ENCODE data around the gene COG2. TPM values are rescaled to one million over a fixed set of nuclear protein-coding genes. Genes with fewer than 3 reads are reported as not detected.
"Not testable (repeated sequence)": the region's sequence is repeated elsewhere in the genome, so short reads cannot be mapped to it uniquely, and the experiment has no call there.

Gene COG2
- total RNA-seq, 4 donors from 2014 or later, result 16.6 to 27.3 (median 20.5) TPM

- H3K36me3 ChIP-seq, result no peaks in the 10 kb centered on the region
- 28 to 32% methylated on average over 16 to 24 of the region's 24 CpGs for WGBS, 2 donors
- H3K4me3 ChIP-seq, result peak within 1 kb of the TSS in 1 of 4 donors; percentile 28
- H3K27me3 ChIP-seq, result no peaks in the 10 kb centered on the region
- peak within 1 kb of the TSS in 2 of 4 donors; percentile 60 to 66 for H3K27ac ChIP-seq
- peak; percentile 27 to 64 for DNase-seq (ENCODE audit: low spot score in 2 of 2)
- no peaks in the 10 kb centered on the region for H3K9me3 ChIP-seq
- TF ChIP-seq POLR2A (IDR thresholded peaks at IDR 0.05) (no peak), EP300 (IDR thresholded peaks at IDR 0.05) (no peak), CTCF (IDR thresholded peaks at IDR 0.05) (no peak)
- peaks cover 0 to 11% (median 11%) of the 10 kb centered on the region in 4 donors for H3K4me1 ChIP-seq
Measured at GRCh38 chr1:230713915-230714764, 71.9 kb downstream of the COG2 start, which contains the start of gene AGT. Gene AGT, minus strand, starts transcription at chr1:230714122. Its CDS starts 3,299 bp downstream, at chr1:230710823.

DNA sequence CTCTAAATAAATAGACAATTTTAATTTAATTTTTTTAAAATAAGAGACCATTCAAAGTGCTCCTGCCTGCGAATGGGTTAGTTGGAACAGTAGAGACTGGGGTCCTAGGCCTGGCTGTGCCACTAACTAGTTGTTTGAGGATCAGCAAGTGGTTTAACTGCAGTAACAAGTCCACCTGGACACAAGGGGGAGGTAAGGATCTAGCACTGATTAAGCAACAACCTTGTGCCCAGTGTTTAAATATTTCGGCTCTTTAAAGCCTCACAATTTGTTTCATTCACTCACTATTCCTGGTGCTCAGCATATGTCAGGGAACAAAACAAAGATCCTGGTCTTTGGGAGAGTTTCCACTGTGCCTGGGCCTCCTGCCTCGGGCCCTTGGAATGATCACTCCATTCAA lies 73.2 kb downstream of the COG2 start:
- peaks cover 0 to 11% (median 11%) of the 10 kb centered on the region in 4 donors for H3K4me1 ChIP-seq
- no peaks in the 10 kb centered on the region for H3K9me3 ChIP-seq
- no peak overlapping the region for H3K27ac ChIP-seq
- H3K4me3 ChIP-seq, result no peak overlapping the region
- DNase-seq (ENCODE audit: low spot score in 2 of 2), result no peak
- no peaks in the 10 kb centered on the region for H3K36me3 ChIP-seq
- 76 to 82% methylated on average over 3 of the region's 3 CpGs for WGBS, 2 donors
- no peaks in the 10 kb centered on the region for H3K27me3 ChIP-seq
- TF ChIP-seq POLR2A (IDR thresholded peaks at IDR 0.05), result no peak
- TF ChIP-seq CTCF (IDR thresholded peaks at IDR 0.05), result no peak
- TF ChIP-seq EP300 (IDR thresholded peaks at IDR 0.05), result no peak

DNA sequence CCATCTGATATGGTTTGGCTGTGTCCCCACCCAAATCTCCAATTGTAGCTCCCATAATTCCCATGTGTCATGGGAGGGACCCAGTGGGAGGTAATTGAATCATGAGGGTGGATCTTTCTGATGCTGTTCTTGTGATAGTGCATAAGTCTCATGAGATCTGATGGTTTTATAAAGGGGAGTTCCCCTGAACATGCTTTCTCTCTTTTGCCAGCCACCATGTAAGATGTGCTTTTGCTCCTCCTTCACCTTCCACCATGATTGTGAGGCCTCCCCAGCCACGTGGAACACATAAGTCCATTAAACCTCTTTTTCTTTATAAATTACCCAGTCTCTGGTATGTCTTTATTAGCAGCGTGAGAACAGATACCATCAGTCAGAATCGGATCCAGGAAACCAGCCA lies 74.2 kb downstream of the COG2 start:
- H3K9me3 ChIP-seq; H3K27me3 ChIP-seq; H3K4me3 ChIP-seq; DNase-seq (ENCODE audit: low spot score in 2 of 2); H3K36me3 ChIP-seq; H3K27ac ChIP-seq: not testable (repeated sequence)
- H3K4me1 ChIP-seq, result peaks cover 0 to 11% (median 11%) of the 10 kb centered on the region in 4 donors
- WGBS, 2 donors, result 59 to 78% methylated on average over 3 of the region's 3 CpGs

- TF ChIP-seq CTCF (IDR thresholded peaks at IDR 0.05) (no peak), EP300 (IDR thresholded peaks at IDR 0.05) (no peak), POLR2A (IDR thresholded peaks at IDR 0.05) (no peak)
- Histone ChIP-seq H3K36me3 (no peaks in the 10 kb centered on the region), H3K27ac (no peak overlapping the region), H3K4me3 (no peak overlapping the region), H3K4me1 (peaks cover 0 to 11% (median 11%) of the 10 kb centered on the region in 4 donors), H3K9me3 (no peaks in the 10 kb centered on the region), H3K27me3 (no peaks in the 10 kb centered on the region)
- 62 to 69% methylated on average over 1 of the region's 1 CpG for WGBS, 2 donors
- DNase-seq (ENCODE audit: low spot score in 2 of 2), result no peak
Measured at GRCh38 chr1:230717251-230717650, 75.0 kb downstream of the COG2 start.

DNA sequence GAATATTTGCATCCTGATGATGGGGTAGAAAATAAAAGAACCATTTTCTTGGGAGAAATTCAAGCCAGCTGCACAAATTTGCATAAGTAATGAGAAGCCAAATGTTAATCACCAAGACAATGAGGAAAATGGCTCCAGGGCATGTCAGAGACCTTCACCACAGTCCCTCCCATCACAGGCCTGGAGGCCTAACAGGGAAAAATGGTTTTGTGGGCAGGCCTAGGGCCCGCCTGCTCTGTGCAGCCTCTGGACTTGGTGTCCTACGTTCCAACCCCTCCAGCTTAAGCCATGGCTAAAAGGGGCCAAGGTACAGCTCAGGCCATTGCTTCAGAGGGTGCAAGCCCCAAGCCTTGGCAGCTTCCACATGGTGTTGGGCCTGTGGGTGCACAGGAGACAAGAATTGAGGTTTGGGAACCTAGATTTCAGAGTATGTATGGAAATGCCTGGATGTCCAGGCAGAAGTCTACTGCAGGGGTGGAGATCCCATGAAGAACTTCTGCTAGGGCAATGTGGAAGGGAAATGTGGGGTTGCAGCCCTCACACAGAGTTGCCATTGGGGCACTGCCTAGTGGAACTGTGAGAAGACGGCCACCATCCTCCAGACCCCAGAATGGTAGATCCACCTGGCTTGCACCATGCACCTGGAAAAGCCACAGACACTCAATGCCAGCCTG lies 79.7 kb downstream of the COG2 start:
- not testable (repeated sequence) for H3K4me3 ChIP-seq; H3K27ac ChIP-seq; H3K36me3 ChIP-seq; H3K27me3 ChIP-seq; H3K9me3 ChIP-seq; DNase-seq (ENCODE audit: low spot score in 2 of 2); H3K4me1 ChIP-seq
- WGBS, 2 donors, result 83 to 85% methylated on average over 3 of the region's 3 CpGs

Data from tibial nerve (tissue), 4 donors.